NCI-H748 treated with DMSO at 0.1 percent for 48 hours (cell line): Measurements from ENCODE around the gene DCPS.
"Not testable (repeated sequence)": the region's sequence is repeated elsewhere in the genome, so short reads cannot be mapped to it uniquely, and the experiment has no call there.

Experiments used
- DNase-seq: peaks from one replicate; lab custom pipeline; 2025; lab: John Stamatoyannopoulos, UW

Gene DCPS

GRCh38 chr11:126361400-126361799 is 57.5 kb downstream of the DCPS start:
- no peak for DNase-seq

- DNase-seq: no peak
Measured at GRCh38 chr11:126362879-126363655, 59.2 kb downstream of the DCPS start.

GRCh38 chr11:126363706-126364248 is 59.9 kb downstream of the DCPS start:
- no peak for DNase-seq

- not testable (repeated sequence) for DNase-seq
Measured at GRCh38 chr11:126364735-126365134, 60.9 kb downstream of the DCPS start.

GRCh38 chr11:126365508-126365907 is 61.6 kb downstream of the DCPS start:
- DNase-seq: not testable (repeated sequence)

GRCh38 chr11:126366064-126366822 is 62.4 kb downstream of the DCPS start:
- no peak for DNase-seq

GRCh38 chr11:126366823-126367654 is 63.2 kb downstream of the DCPS start:
- not testable (repeated sequence) for DNase-seq

- DNase-seq: not testable (repeated sequence)
Measured at GRCh38 chr11:126367806-126368205, 63.9 kb downstream of the DCPS start.

GRCh38 chr11:126368336-126369119 is 64.7 kb downstream of the DCPS start:
- DNase-seq: not testable (repeated sequence)

GRCh38 chr11:126370016-126370415 is 66.2 kb downstream of the DCPS start:
- DNase-seq: no peak

GRCh38 chr11:126371595-126371994 is 67.7 kb downstream of the DCPS start:
- no peak for DNase-seq

GRCh38 chr11:126373389-126374066 is 69.7 kb downstream of the DCPS start:
- DNase-seq: not testable (repeated sequence)

- not testable (repeated sequence) for DNase-seq
Measured at GRCh38 chr11:126374562-126375300, 70.9 kb downstream of the DCPS start.

- no peak for DNase-seq
Measured at GRCh38 chr11:126375726-126376125, 71.9 kb downstream of the DCPS start.

- DNase-seq: no peak
Measured at GRCh38 chr11:126378763-126379162, 74.9 kb downstream of the DCPS start.

- no peak for DNase-seq
Measured at GRCh38 chr11:126380909-126381308, 77.0 kb downstream of the DCPS start.

GRCh38 chr11:126381960-126382359 is 78.1 kb downstream of the DCPS start:
- not testable (repeated sequence) for DNase-seq

- DNase-seq: not testable (repeated sequence)
Measured at GRCh38 chr11:126382641-126383040, 78.8 kb downstream of the DCPS start.

- no peak for DNase-seq
Measured at GRCh38 chr11:126383339-126384335, 79.8 kb downstream of the DCPS start.
